IMR-90 (cell line): ENCODE data around the gene CAMTA1. TPM values are rescaled to one million over a fixed set of nuclear protein-coding genes. Genes with fewer than 3 reads are reported as not detected.

ENCODE experiments used
- ATAC-seq: fragments of 200-7000 bp; cut with Tn5 transposase; 2 replicates; pipeline ENCODE4 v1.9.1; 2020; ENCODE audit warnings: low read depth, mild to moderate bottlenecking, moderate library complexity
- BruUV-seq: library from RNA; stranded (reverse); fragments of 400-500 nt; replicated peaks from 2 replicates; lab custom pipeline; 2021; lab: Mats Ljungman, UMichigan
- CTCF ChIA-PET: fragments of 300-600 bp; formaldehyde crosslinking; extraction: SDS; loops from one replicate; lab custom pipeline; 2021; ENCODE audit warnings: antibody characterized with exemption; lab: Yijun Ruan, JAX
- POLR2A ChIA-PET: fragments of 300-600 bp; sonication (Branson Sonifier 250); formaldehyde crosslinking; loops from one replicate; lab custom pipeline; 2022; ENCODE audit warnings: antibody characterized with exemption; ENCODE audit not compliant: unreplicated experiment; lab: Charles Lee
- DNase-seq: peaks from one replicate; pipeline ENCODE4 v3.0.0; 2013
- H2AFZ ChIP-seq: replicated peaks from 2 replicates; pipeline ENCODE3; 2013; ENCODE audit warnings: low read length, mild to moderate bottlenecking; ENCODE audit not compliant: poor library complexity
- H2AK5ac ChIP-seq: 2 replicates; pipeline ENCODE4 v1.6.1; 2013; ENCODE audit warnings: low read depth, low read length, inconsistent platforms
- H2AK9ac ChIP-seq: replicated peaks from 2 replicates; pipeline ENCODE3; 2013; ENCODE audit warnings: mild to moderate bottlenecking, low read depth, low read length, moderate library complexity; ENCODE audit not compliant: poor library complexity
- H2BK120ac ChIP-seq: 2 replicates; pipeline ENCODE4 v1.6.1; 2013; ENCODE audit warnings: low read depth, low read length, inconsistent platforms
- H2BK15ac ChIP-seq: 3 replicates; pipeline ENCODE4 v1.6.1; 2013; ENCODE audit warnings: low read depth, low read length, inconsistent platforms
- H2BK20ac ChIP-seq: 2 replicates; pipeline ENCODE4 v1.6.1; 2013; ENCODE audit warnings: low read depth, mild to moderate bottlenecking, inconsistent platforms, low read length, moderate library complexity
- H2BK5ac ChIP-seq: 2 replicates; pipeline ENCODE4 v1.6.1; 2013; ENCODE audit warnings: mild to moderate bottlenecking, low read depth, low read length, inconsistent platforms; ENCODE audit not compliant: poor library complexity, severe bottlenecking
- H3K14ac ChIP-seq: replicated peaks from 2 replicates; pipeline ENCODE4 v1.6.1; 2013; ENCODE audit warnings: low read depth, low read length, inconsistent platforms
- H3K18ac ChIP-seq: 2 replicates; pipeline ENCODE4 v1.6.1; 2013; ENCODE audit warnings: low read depth, low read length, control low read depth
- H3K23ac ChIP-seq: 2 replicates; pipeline ENCODE4 v1.6.1; 2013; ENCODE audit warnings: low read depth, low read length, inconsistent platforms
- H3K27ac ChIP-seq: 2 replicates; pipeline ENCODE4 v1.5.1; 2013; ENCODE audit warnings: mild to moderate bottlenecking, control low read depth, low read length; ENCODE audit not compliant: insufficient read depth
- H3K27me3 ChIP-seq: 2 replicates; pipeline ENCODE4 v1.6.1; 2013; ENCODE audit warnings: low read length; ENCODE audit not compliant: control insufficient read depth, insufficient read depth
- H3K36me3 ChIP-seq: 2 replicates; pipeline ENCODE4 v1.6.1; 2013; ENCODE audit warnings: low read length, mixed read lengths; ENCODE audit not compliant: control insufficient read depth, insufficient read depth
- H3K4ac ChIP-seq: 2 replicates; pipeline ENCODE4 v1.6.1; 2013; ENCODE audit warnings: low read depth, low read length, inconsistent platforms
- H3K4me1 ChIP-seq: 2 replicates; pipeline ENCODE4 v1.6.1; 2013; ENCODE audit warnings: low read length, mixed read lengths; ENCODE audit not compliant: control insufficient read depth, insufficient read depth
- H3K4me2 ChIP-seq: 2 replicates; pipeline ENCODE4 v1.6.1; 2013; ENCODE audit warnings: low read depth, mild to moderate bottlenecking, control low read depth, low read length, moderate library complexity
- H3K4me3 ChIP-seq: 2 replicates; pipeline ENCODE4 v1.5.1; 2013; ENCODE audit warnings: low read depth, mild to moderate bottlenecking, control low read depth, low read length, moderate library complexity; ENCODE audit not compliant: insufficient read depth
- H3K56ac ChIP-seq: 2 replicates; pipeline ENCODE4 v1.6.1; 2013; ENCODE audit warnings: low read length, inconsistent platforms; ENCODE audit not compliant: insufficient read depth; ENCODE audit errors: extremely low read depth
- H3K79me1 ChIP-seq, 2 experiments: 2 replicates each; pipeline ENCODE4 v1.6.1; 2013; ENCODE audit warnings: low read length in 2 of 2, inconsistent platforms in 1 of 2, low read depth in 1 of 2
- H3K9ac ChIP-seq: 2 replicates; pipeline ENCODE4 v1.6.1; 2013; ENCODE audit warnings: low read depth, low read length, control low read depth
- H3K9me1 ChIP-seq: 2 replicates; pipeline ENCODE4 v1.6.1; 2013; ENCODE audit warnings: low read length, inconsistent platforms; ENCODE audit not compliant: insufficient read depth
- H3K9me3 ChIP-seq: 2 replicates; pipeline ENCODE4 v1.6.1; 2013; ENCODE audit warnings: low read length; ENCODE audit not compliant: control insufficient read depth, insufficient read depth
- H4K20me1 ChIP-seq: 2 replicates; pipeline ENCODE4 v1.6.1; 2013; ENCODE audit warnings: low read length, inconsistent platforms; ENCODE audit not compliant: insufficient read depth
- H4K5ac ChIP-seq: 2 replicates; pipeline ENCODE4 v1.6.1; 2013; ENCODE audit warnings: mild to moderate bottlenecking, low read depth, low read length, control low read depth
- H4K8ac ChIP-seq, 2 experiments: 2 replicates each; pipeline ENCODE4 v1.6.1; 2013; ENCODE audit warnings: low read depth in 2 of 2, low read length in 2 of 2, control low read depth in 1 of 2, inconsistent platforms in 1 of 2
- H4K91ac ChIP-seq: 2 replicates; pipeline ENCODE4 v1.6.1; 2013; ENCODE audit warnings: low read depth, low read length, inconsistent platforms; ENCODE audit not compliant: insufficient read depth
- BHLHE40 ChIP-seq: fragments of 150-350 bp; IDR thresholded peaks from 2 replicates; pipeline ENCODE4 v1.6.1; 2016; ENCODE audit warnings: mild to moderate bottlenecking, low read depth, low read length
- CEBPB ChIP-seq: IDR thresholded peaks from 2 replicates; pipeline ENCODE4 v1.6.1; 2012; ENCODE audit warnings: low read depth, low read length, improper control_type of control experiment
- CHD1 ChIP-seq: IDR thresholded peaks from 2 replicates; pipeline ENCODE4 v1.6.1; 2012; ENCODE audit warnings: low read depth, low read length, improper control_type of control experiment
- CTCF ChIP-seq: conservative IDR thresholded peaks from 2 replicates; pipeline ENCODE4 v1.5.1; 2012; ENCODE audit warnings: mild to moderate bottlenecking, low read depth, low read length, improper control_type of control experiment
- ELK1 ChIP-seq: fragments of 150-350 bp; IDR thresholded peaks from 2 replicates; pipeline ENCODE4 v1.6.1; 2016; ENCODE audit warnings: low read depth, mild to moderate bottlenecking, low read length, moderate library complexity, borderline replicate concordance
- FOS ChIP-seq: fragments of 150-350 bp; IDR thresholded peaks from 2 replicates; pipeline ENCODE4 v1.6.1; 2016; ENCODE audit warnings: low read depth, low read length
- MAFK ChIP-seq: IDR thresholded peaks from 2 replicates; pipeline ENCODE4 v1.6.1; 2012; ENCODE audit warnings: low read depth, low read length, improper control_type of control experiment
- MAZ ChIP-seq: IDR thresholded peaks from 2 replicates; pipeline ENCODE4 v1.6.1; 2012; ENCODE audit warnings: low read depth, mild to moderate bottlenecking, low read length, improper control_type of control experiment, moderate library complexity, borderline replicate concordance
- MXI1 ChIP-seq: IDR thresholded peaks from 2 replicates; pipeline ENCODE4 v1.6.1; 2012; ENCODE audit warnings: low read depth, mild to moderate bottlenecking, low read length, moderate library complexity, borderline replicate concordance
- NFE2L2 ChIP-seq: fragments of 150-350 bp; IDR thresholded peaks from 2 replicates; pipeline ENCODE4 v1.6.1; 2016; ENCODE audit warnings: low read depth, mild to moderate bottlenecking, low read length
- POLR2A ChIP-seq: IDR thresholded peaks from 2 replicates; pipeline ENCODE4 v1.6.1; 2012; ENCODE audit warnings: mild to moderate bottlenecking, low read depth, low read length
- RAD21 ChIP-seq: IDR thresholded peaks from 2 replicates; pipeline ENCODE4 v1.6.1; 2012; ENCODE audit warnings: low read length, improper control_type of control experiment
- RCOR1 ChIP-seq: IDR thresholded peaks from 2 replicates; pipeline ENCODE4 v1.6.1; 2012; ENCODE audit warnings: mild to moderate bottlenecking, low read length, improper control_type of control experiment; ENCODE audit not compliant: insufficient replicate concordance
- RFX5 ChIP-seq: IDR thresholded peaks from 2 replicates; pipeline ENCODE4 v1.8.0; 2012; ENCODE audit warnings: low read depth, mild to moderate bottlenecking, low read length, moderate library complexity
- SMC3 ChIP-seq: fragments of 150-350 bp; IDR thresholded peaks from 2 replicates; pipeline ENCODE4 v1.6.1; 2016; ENCODE audit warnings: low read depth, mild to moderate bottlenecking, antibody characterized with exemption, low read length, moderate library complexity
- USF2 ChIP-seq: fragments of 150-350 bp; IDR thresholded peaks from 2 replicates; pipeline ENCODE4 v1.6.1; 2017; ENCODE audit warnings: mild to moderate bottlenecking, antibody characterized with exemption, low read length, low read depth
- WGBS, 2 experiments: methylation state at CpG; one replicate each; pipeline versions ENCODE4 v1.1.5 to v1.1.7; 2013; ENCODE audit warnings: missing lambda C conversion rate in 2 of 2; ENCODE audit not compliant: insufficient read length in 1 of 2; ENCODE audit errors: extremely low coverage in 2 of 2; 5-methylcytosine and 5-hydroxymethylcytosine counted together
- dilution Hi-C: fragments of 300-500 bp; cut with HindIII; formaldehyde crosslinking; loops from one replicate; pipeline ENCODE4 v1.14.3; 2018; ENCODE audit warnings: low sequenced_read_pairs; ENCODE audit not compliant: unreplicated experiment
- in situ Hi-C: fragments of 300-500 bp; cut with MboI; formaldehyde crosslinking; loops from 3 replicates; pipeline ENCODE4 v1.14.3; 2019; ENCODE audit warnings: low sequenced_read_pairs, inconsistent platforms, mixed read lengths
- intact Hi-C: fragments of 100-400 bp; cut with micrococcal nuclease; formaldehyde crosslinking; loops from 2 replicates; pipeline ENCODE4 v1.10.0; 2022
- polyA plus RNA-seq, 3 experiments: library from polyadenylated mRNA; depleted of rRNA; stranded (reverse); fragments of >200 nt; gene quantifications; 2 replicates each; pipeline ENCODE4 v1.2.3, GENCODE V29; 2012; ENCODE audit warnings: low replicate concordance in 1 of 3
- total RNA-seq: library from RNA; depleted of rRNA; stranded (reverse); fragments of >200 nt; gene quantifications from 2 replicates; pipeline ENCODE4 v1.2.3, GENCODE V29; 2012

Gene CAMTA1
- total and polyA plus RNA-seq, 2 of the 4 experiments (the other 2 are of a cell fraction), result 35.5 to 74.3 TPM

- Histone ChIP-seq H3K4me2 (no peak overlapping the region), H3K9me1 (no peaks in the 10 kb centered on the region), H3K23ac (no peak overlapping the region), H4K8ac (no peak overlapping the region), H3K18ac (no peak overlapping the region), H2BK15ac (no peak overlapping the region), H3K9me3 (no peaks in the 10 kb centered on the region), H3K27me3 (peaks cover 69% of the 10 kb centered on the region), H2AK9ac (no peak overlapping the region), H2AK5ac (no peak overlapping the region), H3K36me3 (no peaks in the 10 kb centered on the region), H2BK120ac (no peak overlapping the region), H3K79me1 (no peaks in the 10 kb centered on the region), H3K4ac (no peak overlapping the region), H2BK20ac (no peak overlapping the region), H2AFZ (no peak overlapping the region), H3K9ac (no peak overlapping the region), H3K27ac (no peak overlapping the region), H4K91ac (no peak overlapping the region), H3K56ac (no peak overlapping the region), H2BK5ac (no peak overlapping the region), H3K4me3 (no peak overlapping the region), H3K14ac (no peak overlapping the region), H4K20me1 (no peaks in the 10 kb centered on the region), H4K5ac (no peak overlapping the region), H3K4me1 (no peaks in the 10 kb centered on the region)
- dilution Hi-C loops, result no loop called here
- intact Hi-C loops, result no loop called here
- no peak for DNase-seq
- ChIA-PET POLR2A (no interaction called here), CTCF (no interaction called here)
- in situ Hi-C loops, result no loop called here
- 43% methylated on average over 1 of the region's 8 CpGs; no CpG with 5 or more reads in 1 of the 2 experiments for WGBS, 2 experiments
- no peak for TF ChIP-seq NFE2L2
- TF ChIP-seq MAFK, result no peak
- TF ChIP-seq RCOR1, result no peak
- no peak for TF ChIP-seq FOS
- no peak for TF ChIP-seq CHD1
- no peak for TF ChIP-seq USF2
- TF ChIP-seq MXI1, result no peak
- TF ChIP-seq CTCF, result no peak
- no peak for TF ChIP-seq POLR2A
- TF ChIP-seq CEBPB, result no peak
- no peak for TF ChIP-seq ELK1
- TF ChIP-seq SMC3, result no peak
- no peak for TF ChIP-seq RAD21
- TF ChIP-seq RFX5, result no peak
- TF ChIP-seq BHLHE40, result no peak
- TF ChIP-seq MAZ, result no peak
- BruUV-seq, result no TSS peak
- ATAC-seq, result no peak
Observed at GRCh38 chr1:7630378-7630777, 845.1 kb downstream of the CAMTA1 start.
